GM12864 (cell line): Measurements from ENCODE around the gene BAIAP2L1.

ENCODE experiments used
- DNase-seq: peaks from one replicate; pipeline ENCODE4 v3.0.0-alpha.2; 2011; ENCODE audit warnings: low read depth
- H3K4me3 ChIP-seq: 2 replicates; pipeline ENCODE4 v1.5.1; 2011; ENCODE audit warnings: mild to moderate bottlenecking, low read depth, low read length, control low read depth
- TF ChIP-seq, protein P1 (sequence below): IDR thresholded peaks from 2 replicates; pipeline ENCODE4 v1.5.1; 2011; ENCODE audit warnings: low read depth, mild to moderate bottlenecking, moderate library complexity, low read length, control low read depth, inconsistent platforms; ENCODE audit errors: missing control alignments

The BAIAP2L1 gene

DNA sequence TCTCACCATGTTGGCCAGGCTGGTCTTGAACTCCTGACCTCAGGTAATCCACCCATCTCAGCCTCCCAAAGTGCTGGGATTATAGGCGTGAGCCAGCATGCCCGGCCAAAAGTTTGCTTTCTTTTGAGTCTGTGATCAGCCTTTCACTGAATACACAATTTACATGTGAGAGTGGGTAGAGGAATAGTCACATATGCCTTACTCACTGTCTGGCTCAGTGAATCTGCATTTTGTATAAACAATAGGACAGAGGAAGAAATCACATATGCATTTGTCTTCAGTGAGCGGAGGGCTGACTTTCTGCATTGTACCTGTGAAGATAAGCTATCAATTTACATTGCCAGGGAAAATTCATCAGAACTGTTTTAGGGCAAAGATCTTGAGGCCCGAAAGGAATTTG is 146.4 kb downstream of the BAIAP2L1 start:
- TF ChIP-seq, protein P1, sequence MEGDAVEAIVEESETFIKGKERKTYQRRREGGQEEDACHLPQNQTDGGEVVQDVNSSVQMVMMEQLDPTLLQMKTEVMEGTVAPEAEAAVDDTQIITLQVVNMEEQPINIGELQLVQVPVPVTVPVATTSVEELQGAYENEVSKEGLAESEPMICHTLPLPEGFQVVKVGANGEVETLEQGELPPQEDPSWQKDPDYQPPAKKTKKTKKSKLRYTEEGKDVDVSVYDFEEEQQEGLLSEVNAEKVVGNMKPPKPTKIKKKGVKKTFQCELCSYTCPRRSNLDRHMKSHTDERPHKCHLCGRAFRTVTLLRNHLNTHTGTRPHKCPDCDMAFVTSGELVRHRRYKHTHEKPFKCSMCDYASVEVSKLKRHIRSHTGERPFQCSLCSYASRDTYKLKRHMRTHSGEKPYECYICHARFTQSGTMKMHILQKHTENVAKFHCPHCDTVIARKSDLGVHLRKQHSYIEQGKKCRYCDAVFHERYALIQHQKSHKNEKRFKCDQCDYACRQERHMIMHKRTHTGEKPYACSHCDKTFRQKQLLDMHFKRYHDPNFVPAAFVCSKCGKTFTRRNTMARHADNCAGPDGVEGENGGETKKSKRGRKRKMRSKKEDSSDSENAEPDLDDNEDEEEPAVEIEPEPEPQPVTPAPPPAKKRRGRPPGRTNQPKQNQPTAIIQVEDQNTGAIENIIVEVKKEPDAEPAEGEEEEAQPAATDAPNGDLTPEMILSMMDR, result no peak
- DNase-seq, result no peak
- no peak overlapping the region for H3K4me3 ChIP-seq

DNA sequence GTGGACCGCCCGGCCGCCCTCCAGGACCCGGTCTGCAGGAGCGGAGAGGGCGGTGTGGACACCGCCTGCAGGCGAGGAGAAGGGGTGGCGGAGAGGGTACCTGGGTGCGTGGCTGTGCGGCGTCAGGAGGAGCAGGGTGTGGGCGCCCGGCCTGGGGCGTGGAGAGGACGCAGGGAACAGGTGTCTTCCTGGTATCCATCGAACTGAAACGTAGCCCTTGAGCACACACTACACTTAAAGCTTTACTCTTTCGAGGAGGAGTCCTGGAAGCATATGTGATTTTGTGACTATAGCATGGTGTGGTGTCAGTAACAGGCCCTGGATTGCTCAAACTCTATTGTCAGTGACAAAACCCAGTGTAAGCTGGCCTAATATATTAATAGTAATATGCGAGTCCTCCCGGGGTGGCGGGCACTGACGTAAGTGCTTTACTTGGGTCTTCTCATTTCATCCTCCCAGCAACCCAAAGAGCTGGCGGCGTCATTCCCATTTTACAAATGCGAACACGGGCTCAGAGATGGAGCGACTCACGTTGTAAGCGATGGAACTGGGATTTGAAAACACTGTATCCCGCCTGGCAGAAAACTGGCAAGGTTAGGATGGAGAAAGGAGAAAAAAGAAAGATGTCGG is 148.3 kb downstream of the BAIAP2L1 start:
- TF ChIP-seq, protein P1, result no peak
- peak; percentile 2 for DNase-seq
- H3K4me3 ChIP-seq, result peak overlapping the region; percentile 96

DNA sequence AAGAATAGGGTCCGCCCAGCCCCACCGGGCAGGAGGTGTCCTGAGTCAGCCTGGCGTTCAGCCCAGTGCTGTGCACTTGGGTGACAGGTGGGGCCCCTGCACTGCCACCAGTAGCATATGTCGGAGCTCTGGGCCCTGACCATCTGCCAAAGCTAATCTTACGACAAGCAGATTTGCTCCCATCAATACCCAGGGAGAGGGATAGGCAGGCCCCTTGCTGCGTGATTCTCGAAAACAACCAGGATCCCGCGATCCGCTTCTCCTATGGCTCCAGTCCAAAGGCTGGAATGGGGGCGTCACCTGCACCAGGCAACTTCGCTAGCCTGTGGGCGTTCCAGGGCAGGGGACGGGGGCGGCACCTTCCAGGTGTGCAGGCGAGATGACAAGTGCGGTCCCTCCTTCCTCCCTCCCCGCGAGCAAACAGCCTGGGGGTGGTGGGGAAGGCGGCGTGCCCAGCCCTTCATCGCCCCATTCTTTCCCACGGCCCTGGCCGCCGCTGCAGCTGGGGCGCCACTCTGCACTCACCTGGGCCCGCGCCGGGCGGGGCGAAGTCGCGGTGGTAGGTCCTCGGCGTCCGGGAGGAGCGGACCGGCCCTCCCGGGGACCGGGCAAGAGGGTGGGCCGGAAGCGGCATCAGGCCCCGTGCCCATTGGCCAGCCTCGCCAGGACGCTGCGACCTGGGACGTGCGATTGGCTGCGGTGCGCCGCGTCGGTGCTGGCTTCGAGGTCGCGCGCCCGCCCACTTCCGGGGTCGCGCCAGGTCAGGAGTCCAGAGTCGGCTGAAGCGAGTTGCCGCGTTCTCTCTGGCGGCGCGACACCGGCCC is 149.1 kb downstream of the BAIAP2L1 start, which contains the start of gene TECPR1:
Gene TECPR1 (minus strand): TSS at position 632 of the 824 bp plus-strand sequence. CDS start 6,086 bp downstream, outside the sequence.
- DNase-seq, result peak; percentile 78
- TF ChIP-seq, protein P1, result no peak
- peak within 1 kb of the TSS; percentile 96 for H3K4me3 ChIP-seq

DNA sequence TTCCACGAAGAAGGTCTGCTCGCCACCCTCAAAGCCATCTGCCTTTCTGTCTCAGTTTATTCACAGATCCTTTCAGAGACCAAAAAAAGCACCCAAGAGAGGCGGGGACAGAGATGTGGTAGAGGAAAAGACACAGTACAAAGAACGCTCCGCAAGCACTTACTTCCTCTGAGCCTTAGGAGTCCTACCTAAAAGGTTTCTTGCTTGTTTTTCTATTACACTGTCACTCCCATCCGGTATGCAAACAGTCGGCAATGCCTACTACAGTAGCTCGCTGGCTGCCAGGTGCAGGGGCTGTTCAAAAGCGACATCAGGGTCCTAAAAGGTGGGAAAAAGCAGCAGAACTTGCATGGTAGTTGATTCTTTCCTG is 149.7 kb downstream of the BAIAP2L1 start:
- DNase-seq, result peak; percentile 48
- peak overlapping the region; percentile 96 for H3K4me3 ChIP-seq
- TF ChIP-seq, protein P1, result no peak

DNA sequence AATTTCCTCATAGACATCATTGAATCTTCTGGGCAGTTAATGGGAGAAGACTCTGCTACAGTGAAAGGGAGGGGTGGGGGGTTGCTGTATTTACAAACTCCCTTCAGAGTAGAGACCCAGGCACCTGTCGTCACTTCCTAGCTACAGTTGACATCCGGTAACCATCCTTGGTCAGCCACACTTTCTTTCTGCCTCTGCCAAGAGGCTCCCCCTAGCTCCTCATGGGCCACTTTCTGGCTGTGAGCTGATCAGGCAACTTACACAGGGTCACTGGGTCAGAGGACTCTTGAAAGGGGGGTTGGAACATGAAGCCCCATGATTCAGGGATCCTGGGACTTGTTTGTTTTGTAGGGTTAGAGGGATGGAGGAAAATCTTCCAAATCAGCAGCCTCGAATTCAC is 150.1 kb downstream of the BAIAP2L1 start:
- peak overlapping the region; percentile 96 for H3K4me3 ChIP-seq
- TF ChIP-seq, protein P1, result peak; percentile 17
- peak; percentile 39 for DNase-seq

DNA sequence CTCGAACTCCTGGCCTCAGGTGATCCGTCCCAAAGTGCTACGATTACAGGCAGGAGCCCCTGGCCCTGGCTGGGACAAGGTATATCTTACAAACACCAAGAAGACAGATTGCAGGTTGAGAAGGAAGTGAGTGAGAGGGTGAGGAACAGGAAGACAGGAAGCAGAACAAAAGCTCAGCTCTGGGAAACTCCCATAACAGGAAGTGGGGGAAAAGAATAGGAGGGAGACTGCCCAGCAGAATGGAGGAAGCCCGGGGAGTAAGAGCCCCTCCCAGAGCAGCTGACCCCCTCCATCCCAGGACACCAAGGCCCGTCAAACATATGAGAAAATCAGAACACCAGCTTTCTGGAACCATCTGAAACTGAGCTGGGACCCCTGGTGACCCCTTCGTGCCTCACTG is 151.8 kb downstream of the BAIAP2L1 start:
- no peak overlapping the region for H3K4me3 ChIP-seq
- TF ChIP-seq, protein P1, result no peak
- DNase-seq, result no peak
